Measurements from ENCODE around the gene SUPT6H. TPM values are rescaled to one million over a fixed set of nuclear protein-coding genes. Genes with fewer than 3 reads are reported as not detected.

SUPT6H gene
- polyA plus RNA-seq, 1 donor from 2014 or later, result 19.0 TPM

GRCh38 chr17:28626818-28627217 lies 35.2 kb upstream of the SUPT6H start:
- H3K9me2 ChIP-seq (ENCODE audit: insufficient read depth, low read length), result no peaks in the 10 kb centered on the region
- TF ChIP-seq TAF1 (IDR thresholded peaks at IDR 0.05; ENCODE audit: low read depth), result no peak
- no peak for TF ChIP-seq REST (IDR thresholded peaks at IDR 0.05; ENCODE audit: borderline replicate concordance)
- H3K27me3 ChIP-seq (ENCODE audit: insufficient read depth, low read depth, low read length), result no peaks in the 10 kb centered on the region
- H3F3A ChIP-seq (ENCODE audit: insufficient read depth, low read length, poor library complexity, severe bottlenecking), result no peaks in the 10 kb centered on the region
- no peak overlapping the region for H3K9ac ChIP-seq (ENCODE audit: low read length)
- no peak overlapping the region for H2AFZ ChIP-seq (ENCODE audit: low read depth, low read length)
- no peak overlapping the region for H3K4me3 ChIP-seq (ENCODE audit: low read length)
- no peaks in the 10 kb centered on the region for H4K20me1 ChIP-seq (ENCODE audit: insufficient read depth)
- H3K79me2 ChIP-seq (replicated peaks; ENCODE audit: insufficient read depth, low read length), result no peaks in the 10 kb centered on the region
- H3K4me2 ChIP-seq (ENCODE audit: low read length), result no peak overlapping the region
- H3K36me3 ChIP-seq (ENCODE audit: insufficient read depth, low read length), result peaks cover 5% of the 10 kb centered on the region
- H3K9me3 ChIP-seq (ENCODE audit: low read length), result no peaks in the 10 kb centered on the region
- H3K27ac ChIP-seq (ENCODE audit: low read length), result no peak overlapping the region

- Histone ChIP-seq H3K9ac (ENCODE audit: low read length) (no peak overlapping the region), H2AFZ (ENCODE audit: low read depth, low read length) (no peak overlapping the region), H3K4me3 (ENCODE audit: low read length) (no peak overlapping the region), H3K9me3 (ENCODE audit: low read length) (no peaks in the 10 kb centered on the region), H3K9me2 (ENCODE audit: insufficient read depth, low read length) (no peaks in the 10 kb centered on the region), H3K4me2 (ENCODE audit: low read length) (no peak overlapping the region), H3F3A (ENCODE audit: insufficient read depth, low read length, poor library complexity, severe bottlenecking) (no peaks in the 10 kb centered on the region), H3K27ac (ENCODE audit: low read length) (no peak overlapping the region), H3K27me3 (ENCODE audit: insufficient read depth, low read depth, low read length) (no peaks in the 10 kb centered on the region), H4K20me1 (ENCODE audit: insufficient read depth) (no peaks in the 10 kb centered on the region), H3K79me2 (replicated peaks; ENCODE audit: insufficient read depth, low read length) (peaks cover 6% of the 10 kb centered on the region), H3K36me3 (ENCODE audit: insufficient read depth, low read length) (peaks cover 6% of the 10 kb centered on the region)
- TF ChIP-seq MXI1 (conservative IDR thresholded peaks at IDR 0.05; ENCODE audit: poor library complexity, severe bottlenecking) (no peak), CTCF (IDR thresholded peaks at IDR 0.05; ENCODE audit: poor library complexity, severe bottlenecking) (no peak), POLR2AphosphoS5 (IDR thresholded peaks at IDR 0.05) (no peak), RAD21 (conservative IDR thresholded peaks at IDR 0.05) (no peak), TAF1 (IDR thresholded peaks at IDR 0.05; ENCODE audit: low read depth) (no peak), SMC3 (conservative IDR thresholded peaks at IDR 0.05; ENCODE audit: poor library complexity) (no peak), EZH2 (IDR thresholded peaks at IDR 0.05; ENCODE audit: borderline replicate concordance, insufficient read depth, low read length, poor library complexity, severe bottlenecking) (no peak), EP300 (conservative IDR thresholded peaks at IDR 0.05; ENCODE audit: poor library complexity, severe bottlenecking) (no peak), REST (IDR thresholded peaks at IDR 0.05; ENCODE audit: borderline replicate concordance) (no peak)
These were observed 27.7 kb upstream of the SUPT6H start for GRCh38 chr17:28634206-28634865.
